ENCODE results near the gene FYCO1. TPM values are rescaled to one million over a fixed set of nuclear protein-coding genes. Genes with fewer than 3 reads are reported as not detected.

Gene FYCO1
- total RNA-seq, 1 donor from 2014 or later, result 21.2 TPM

DNA sequence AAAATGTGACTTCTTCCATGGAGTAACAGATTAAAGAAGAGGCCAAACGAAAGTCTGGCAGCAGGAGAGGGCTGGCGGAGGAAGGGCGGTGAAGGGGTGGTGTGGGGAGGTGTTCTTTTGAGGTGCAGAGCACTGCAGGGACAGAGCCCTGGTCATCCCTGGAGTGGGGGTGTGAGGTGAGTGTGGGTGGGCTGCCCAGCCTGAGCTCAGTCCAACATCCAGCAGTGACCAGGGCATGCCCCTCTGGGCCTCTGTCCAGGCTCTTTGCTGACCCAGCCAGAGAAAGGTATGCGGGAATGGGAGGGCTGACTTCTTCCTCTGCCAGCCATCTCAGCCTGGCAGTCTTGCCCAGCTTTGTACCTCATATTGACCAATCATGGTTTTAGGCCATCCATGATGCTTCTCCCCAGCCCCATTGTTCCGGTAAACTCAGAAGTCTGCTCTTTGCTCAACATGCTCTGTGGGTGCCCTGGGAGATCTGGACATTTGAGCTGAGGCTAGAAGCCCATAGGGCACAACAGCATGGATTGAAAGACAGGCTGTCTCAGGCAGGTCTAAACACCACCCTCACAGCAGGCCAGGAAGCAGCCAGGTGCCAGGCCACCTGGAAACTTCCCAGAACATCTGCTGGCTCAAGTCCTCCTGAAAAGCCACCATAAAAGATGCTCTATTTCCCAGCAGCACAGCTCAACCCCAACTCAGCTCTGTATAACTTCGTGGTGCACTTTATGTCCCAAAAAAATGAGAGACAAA, 78.3 kb downstream of the FYCO1 start:
- DNase-seq (ENCODE audit: low read depth, low spot score), result no peak

DNA sequence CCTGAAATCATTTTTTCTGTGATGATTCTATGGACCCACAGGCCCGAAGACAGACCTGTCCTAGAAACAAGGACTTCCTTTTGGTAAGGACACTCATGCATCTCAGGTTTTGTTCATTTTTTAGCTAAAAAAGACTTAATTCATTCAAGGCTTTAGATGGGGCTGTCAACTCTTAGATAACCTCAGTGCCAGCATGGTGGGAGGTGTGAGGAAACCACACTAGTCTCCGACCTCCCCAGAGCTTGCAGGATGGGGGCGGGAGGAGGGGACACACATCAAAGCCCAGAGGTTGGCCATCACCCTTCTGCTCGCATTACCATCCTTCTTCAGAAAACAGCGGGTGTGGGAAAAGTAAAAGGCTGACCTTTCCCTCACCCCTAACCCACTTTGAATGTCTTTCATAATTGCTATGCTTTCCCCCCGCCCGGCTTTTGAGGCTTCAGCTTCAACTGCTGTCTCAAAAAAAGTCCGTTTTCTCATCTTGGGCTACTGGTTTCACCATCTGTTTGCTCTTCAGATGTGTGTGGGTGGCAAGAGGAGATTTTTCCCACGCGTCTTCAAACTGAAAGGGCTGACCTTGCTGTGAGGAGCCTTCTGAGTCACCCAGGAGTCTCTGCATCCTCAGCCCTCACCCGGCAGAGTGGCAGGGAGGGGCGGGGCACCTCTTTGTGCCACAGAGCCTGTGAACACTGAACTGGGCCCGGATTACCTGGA, 79.9 kb downstream of the FYCO1 start:
- no peak for DNase-seq (ENCODE audit: low read depth, low spot score)

DNA sequence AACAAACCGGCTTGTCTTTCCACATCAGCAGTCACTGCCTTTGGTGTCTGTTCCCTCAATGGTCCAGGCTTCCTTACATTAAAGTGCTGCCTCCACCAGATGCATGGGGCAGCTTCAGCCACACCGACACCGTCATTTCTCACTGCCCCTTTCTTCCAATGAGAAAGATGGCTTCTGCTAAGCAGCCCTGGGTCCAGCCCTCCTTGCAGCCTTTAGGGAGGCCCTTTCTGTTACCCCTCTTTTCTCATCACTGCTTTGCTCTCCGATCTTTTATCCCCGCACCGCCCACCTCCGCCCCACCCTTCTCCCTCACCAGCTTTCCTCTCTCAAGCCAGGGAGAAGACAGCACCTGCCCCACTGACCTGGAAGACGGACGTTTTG, 80.6 kb downstream of the FYCO1 start:
- DNase-seq (ENCODE audit: low read depth, low spot score), result no peak

DNA sequence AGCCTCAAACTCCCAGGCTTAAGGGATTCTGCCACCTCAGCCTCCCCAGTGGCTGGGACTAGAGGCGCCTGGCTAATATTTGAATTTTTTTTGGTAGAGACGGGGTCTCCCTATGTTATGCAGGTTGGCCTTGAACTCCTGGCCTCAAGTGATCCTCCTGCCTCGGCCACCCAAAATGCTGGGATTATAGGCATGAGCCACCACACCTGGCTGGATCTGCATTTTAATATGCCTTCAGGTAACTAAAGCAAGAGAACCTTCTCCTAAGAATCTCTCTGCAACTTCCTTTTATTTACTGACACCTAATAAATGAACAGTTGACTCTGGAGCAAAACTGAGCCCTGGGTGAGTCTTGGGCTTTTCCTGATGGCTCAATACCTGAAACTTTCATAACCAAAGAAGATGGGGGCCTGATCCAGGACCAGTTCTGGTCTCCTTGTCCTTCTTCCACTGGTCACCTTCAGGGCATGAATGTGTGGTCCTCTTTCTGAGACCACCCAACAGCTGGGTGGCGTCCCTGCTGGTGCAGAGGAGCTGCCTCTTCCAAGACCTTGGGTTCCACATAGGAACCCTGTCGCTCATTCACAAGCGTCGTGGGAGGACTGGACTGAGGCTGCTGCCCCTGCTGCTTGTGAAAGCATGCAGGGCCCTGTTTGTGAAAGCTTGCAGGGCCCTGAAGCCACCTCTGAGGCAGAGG, 81.1 kb downstream of the FYCO1 start:
- DNase-seq (ENCODE audit: low read depth, low spot score), result no peak

DNA sequence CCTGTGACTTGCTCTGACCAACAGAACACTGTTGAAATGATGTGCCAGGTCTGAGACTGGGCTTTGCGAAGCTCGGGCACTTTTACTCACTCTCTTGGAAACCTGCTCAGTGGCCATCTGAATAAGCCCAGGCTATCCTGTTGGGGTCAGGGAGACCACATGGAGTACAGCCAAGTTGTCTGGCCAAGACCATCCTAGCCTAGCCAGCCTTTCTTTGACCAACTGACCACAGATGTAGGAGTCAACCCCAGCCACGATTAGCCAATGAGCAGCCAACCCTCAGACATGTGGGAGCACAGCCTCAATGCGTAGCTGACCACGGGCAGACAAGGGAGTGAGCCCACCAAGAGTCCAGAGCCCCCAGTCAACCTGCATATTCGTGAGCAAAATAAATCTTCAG, 83.2 kb downstream of the FYCO1 start:
- no peak for DNase-seq (ENCODE audit: low read depth, low spot score)

DNA sequence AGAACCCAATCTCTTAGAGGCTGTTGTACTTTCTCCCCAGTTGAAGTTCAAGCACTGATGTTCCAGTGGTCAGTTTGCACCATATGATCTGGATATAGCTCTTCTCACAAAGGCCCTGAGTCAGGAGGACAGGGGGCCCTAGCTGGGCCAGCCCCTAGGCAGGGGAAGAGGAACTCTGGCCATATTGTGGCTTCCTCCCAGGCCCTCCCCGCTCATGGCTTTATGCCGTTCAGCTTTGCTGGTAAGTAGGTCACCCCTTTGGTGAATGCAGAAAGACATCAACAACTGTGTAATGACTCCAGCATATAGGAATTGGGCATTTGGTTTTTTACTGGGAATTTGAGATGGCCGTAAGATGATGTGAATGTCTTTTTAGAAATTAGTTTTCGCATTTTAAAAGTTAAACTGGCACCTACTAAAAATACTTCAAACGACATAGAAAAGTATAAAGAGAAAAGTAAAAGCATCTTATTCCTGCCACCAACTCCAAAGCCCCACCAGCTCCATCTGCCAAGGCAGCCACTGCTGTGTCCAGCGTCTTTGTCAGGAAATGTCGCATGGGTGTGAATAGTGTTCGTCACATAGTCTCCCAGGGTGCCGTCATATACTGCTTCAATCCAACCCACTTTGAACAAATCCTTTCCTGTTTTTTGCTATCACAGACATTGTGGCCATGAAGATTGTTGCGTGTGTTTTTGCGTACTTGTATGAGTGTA, 84.0 kb downstream of the FYCO1 start:
- no peak for DNase-seq (ENCODE audit: low read depth, low spot score)

DNA sequence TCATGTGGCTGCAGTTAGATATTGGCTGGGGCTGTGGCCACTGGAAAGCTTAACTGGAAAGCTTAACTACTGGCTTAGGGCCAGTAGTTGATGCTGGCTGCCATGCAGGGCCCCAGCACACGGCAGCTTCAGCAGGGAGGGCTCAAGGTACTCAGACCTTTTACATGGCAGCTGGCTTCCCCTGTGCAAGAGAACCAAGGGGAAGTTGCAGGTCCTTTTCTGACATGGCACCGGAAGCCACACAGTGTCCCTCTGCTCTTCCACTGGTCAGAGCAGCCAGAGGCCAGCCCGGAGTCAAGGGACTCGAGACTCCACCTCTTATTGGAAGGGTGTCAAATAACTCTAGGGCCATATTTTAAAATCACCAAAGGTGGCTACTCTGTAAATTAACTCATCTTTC, 84.7 kb downstream of the FYCO1 start:
- DNase-seq (ENCODE audit: low read depth, low spot score), result no peak

DNA sequence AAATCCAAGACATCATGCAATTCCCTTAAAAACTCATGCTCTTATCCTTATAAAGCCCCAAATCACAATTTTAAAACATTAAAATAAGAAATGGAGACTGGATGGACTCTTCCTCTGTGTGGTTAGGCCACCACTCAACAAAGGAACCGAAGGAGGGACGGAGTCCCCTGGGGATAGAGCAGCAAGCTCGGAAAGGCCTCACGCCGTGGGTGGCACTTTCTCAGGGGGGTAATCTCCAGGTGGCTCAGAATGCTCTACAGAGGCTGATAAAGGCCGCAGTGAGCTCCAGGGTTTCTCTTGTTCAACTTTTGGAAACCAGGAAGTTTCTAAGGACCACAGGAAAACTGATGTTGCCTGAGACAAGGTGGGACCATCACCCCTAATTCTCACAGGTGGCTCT, 86.1 kb downstream of the FYCO1 start:
- no peak for DNase-seq (ENCODE audit: low read depth, low spot score)

DNA sequence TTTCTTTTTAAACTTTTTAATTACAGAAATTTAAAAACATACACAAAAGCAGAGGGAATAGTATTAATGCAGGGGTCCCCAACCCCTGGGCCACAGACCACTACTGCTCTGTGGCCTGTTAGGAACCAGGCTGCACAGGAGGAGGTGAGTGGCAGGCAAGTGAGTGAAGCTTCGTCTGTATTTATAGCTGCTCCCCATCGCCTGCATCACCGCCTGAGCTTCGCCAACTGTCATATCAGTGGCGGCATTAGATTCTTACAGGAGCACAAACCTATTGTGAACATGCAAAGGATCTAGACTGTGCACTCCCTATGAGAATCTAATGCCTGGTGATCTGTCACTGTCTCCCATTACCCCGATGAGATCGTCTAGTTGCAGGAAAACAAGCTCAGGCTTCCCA, 86.9 kb downstream of the FYCO1 start:
- no peak for DNase-seq (ENCODE audit: low read depth, low spot score)

DNA sequence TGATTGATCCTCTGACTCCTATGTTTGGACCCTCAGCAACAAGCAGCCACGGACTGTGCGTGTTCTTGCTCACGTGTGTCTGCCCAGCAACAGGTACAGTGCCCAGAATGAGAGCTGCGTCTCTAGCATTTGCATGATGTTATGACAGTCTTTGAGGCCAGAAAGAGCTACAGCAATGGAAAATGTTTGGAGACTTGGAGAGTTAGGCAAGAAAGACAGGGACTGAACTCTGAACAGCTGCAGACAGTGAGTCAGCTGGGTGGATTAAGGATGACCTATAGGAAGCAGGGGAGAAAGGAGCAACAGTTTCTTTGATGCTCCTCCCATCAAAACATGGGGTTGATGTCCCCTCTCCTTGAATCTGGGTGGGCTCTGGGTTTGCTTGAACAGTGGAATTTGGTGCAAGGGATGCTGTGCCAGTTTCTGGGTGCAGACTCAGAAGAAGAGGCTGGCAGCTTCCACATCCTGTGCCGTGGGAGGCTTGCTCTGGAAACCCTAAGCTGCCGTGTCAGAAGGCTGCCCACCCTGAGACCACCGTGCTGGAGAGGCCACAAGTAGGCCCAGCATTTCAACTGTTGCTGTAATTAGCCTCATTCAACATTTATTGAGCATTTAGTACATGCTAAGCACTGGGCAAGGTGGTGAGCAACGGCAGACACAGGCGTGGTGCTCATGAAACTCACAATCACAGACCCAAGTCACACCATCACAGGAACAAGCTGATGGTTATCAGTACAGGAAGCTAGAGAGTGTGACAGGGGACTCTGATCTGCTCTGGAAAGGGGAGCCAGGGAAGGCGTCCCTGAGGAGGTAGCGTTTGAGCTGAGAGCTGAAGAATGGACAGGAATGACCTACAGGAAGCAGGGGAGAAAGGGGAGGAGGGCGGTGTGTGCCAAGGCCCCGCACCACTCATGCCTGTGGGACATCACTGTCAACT, 87.6 kb downstream of the FYCO1 start:
- DNase-seq (ENCODE audit: low read depth, low spot score), result no peak

DNA sequence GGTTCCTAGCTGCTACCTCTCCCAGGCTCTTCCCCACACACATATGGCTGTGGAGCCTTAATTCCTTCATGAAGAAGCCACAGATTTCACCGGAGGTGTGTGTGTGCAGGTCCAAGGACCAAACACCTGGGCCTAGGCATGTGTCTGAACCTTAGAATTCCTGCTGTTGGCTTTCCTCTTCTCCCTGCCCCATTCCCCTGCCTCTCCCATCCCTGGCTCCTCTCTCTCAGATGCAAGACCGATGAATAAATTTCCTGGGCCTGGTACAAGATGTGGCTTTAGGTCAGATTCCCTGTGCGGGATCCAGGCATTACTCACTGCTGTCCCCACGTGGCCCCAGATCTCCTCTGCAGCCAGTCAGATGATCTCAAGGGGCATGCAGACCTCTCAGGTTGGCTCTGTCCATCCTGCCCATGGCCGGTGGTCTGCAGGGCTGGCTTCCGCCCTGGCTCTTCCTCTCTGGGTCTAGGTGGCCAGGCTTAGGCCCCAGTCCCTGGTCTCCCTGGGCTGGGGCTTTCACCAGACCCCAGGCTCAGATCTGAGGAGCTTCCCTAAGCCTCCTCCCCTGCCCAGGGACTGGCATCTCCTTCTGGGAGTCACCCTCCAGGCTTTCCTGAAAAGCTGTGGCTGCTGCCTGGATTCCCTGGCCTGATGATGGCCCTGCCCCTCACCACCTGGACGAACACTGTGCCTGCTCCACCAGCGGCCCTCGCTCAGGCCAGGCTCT, 88.8 kb downstream of the FYCO1 start:
- DNase-seq (ENCODE audit: low read depth, low spot score), result no peak

DNA sequence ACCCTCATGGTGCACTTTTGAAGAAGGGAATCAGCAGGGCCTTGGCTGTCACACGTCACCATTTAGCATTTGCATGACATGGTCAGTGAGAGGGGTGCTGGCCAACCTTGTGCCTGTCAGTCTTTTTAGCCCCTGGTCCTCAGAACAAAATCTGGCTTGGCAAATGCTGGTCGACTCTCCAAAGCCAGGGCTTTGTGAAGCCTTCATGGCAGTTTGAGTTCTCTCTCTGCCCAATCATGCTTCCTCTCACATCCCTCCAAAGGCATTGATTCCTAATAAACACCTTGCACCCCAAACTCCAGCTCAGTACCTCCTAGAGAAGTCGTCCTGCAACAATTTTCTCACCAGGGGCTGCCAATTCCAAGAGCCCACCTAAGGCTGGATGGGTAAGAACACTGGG, 89.9 kb downstream of the FYCO1 start:
- no peak for DNase-seq (ENCODE audit: low read depth, low spot score)

DNA sequence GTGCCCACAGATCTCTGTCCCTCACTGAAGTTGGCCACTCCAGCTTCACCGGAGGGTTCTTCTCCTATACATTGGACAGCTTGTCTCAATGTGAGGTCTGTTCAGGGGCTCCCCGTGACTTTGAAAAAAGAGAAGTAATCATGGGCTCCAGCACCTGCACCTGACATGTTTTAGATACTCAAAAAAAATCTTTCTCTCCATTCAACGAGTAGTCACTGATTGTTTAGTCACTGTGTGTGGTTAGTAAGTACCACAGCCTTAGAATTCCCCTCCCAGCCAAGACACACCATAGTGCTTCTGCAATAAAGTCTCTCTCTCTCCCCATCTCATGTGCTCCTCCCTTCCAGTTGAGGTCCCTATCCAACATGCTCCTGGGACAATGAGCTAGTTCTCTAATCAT, 90.7 kb downstream of the FYCO1 start:
- no peak for DNase-seq (ENCODE audit: low read depth, low spot score)

DNA sequence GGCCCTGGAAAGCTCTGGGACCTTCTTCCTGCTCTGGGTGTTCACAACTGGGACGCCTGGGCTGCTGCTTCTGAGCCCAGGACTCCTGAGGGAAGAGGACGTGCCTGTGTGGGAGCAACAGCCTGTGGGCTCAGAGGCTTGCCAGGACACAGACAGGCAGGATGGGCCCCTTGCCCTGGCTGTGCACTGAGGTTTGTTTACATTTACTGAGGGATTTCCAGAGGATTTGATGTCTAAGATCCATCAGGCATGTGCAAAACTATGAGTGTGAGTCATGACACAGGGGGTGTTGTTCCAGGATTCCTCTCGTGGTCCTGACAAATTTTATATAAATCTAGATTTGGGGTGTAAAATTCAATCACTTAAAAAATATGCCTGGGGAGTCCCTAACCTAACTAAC, 98.7 kb downstream of the FYCO1 start:
- DNase-seq (ENCODE audit: low read depth, low spot score), result no peak

DNA sequence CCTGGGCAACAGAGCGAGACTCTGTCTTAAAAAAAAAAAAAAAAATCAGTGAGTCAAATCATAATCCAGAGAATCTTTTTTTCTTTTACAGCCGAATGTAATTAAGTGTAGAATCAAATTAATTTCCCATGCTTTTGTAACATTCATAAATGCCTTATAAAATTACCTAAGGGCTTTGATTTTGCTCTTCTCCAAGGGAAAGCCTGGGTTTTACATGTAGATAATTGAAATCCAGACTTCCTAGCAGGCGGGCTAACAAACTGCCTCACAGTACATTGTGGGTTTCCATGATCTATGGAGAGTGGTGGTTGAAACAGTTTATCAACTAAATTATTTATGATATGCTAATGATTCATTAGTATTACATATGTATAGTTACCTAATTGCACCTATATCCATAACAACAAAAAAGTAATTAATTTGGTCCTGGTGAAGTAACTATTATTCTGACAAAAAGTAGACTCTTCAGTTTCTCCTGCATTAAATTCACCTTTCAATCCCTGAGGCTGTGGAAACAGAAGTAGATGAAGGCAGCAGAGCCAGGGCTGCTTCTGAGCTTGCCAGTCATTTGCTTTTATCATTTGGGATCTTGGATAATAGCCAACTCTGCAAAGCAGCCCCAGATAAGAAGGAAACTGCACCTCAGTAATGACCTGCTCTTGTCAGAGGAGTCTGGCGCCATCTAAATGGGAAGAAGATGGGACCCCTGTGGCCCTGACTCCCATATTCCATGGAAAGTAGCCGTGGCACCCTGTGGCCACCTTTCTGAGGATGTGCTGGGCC, 99.7 kb downstream of the FYCO1 start:
- no peak for DNase-seq (ENCODE audit: low read depth, low spot score)

DNA sequence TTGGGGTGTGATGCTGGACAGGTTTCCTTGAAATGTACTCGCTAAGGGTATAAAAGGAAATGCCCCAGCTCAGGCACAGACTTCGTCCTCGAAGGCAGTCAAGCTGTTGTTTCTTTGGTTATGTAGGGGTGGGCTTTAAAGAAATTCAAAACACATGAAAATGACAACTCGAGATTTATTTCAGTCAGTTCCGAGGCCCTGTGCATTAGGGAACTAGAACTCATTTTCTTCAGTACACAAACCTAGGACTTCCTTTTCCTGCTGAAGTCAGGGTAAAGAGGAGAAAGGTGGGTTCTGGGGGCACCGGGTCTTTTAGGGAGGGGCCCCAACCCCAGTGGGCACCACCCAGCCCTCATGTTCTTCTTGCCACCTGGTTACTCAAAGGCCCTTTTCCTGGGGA, 101.6 kb downstream of the FYCO1 start:
- DNase-seq (ENCODE audit: low read depth, low spot score), result no peak

DNA sequence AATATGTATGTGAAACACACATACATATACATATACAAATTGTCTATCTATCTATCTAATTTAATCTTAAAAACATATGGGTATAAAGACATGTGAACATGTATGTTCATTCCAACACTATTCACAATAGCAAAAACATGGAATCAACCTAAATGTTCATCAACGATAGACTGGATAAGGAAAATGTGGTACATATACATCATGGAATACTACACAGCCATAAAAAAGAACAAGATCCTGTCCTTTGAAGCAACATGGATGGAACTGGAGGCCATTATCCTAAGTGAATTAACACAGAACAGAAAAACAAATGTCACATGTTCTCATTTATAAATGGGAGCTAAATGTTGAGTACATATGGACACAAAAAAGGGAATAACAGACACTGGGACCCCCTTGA, 103.5 kb downstream of the FYCO1 start:
- DNase-seq (ENCODE audit: low read depth, low spot score), result no peak

DNA sequence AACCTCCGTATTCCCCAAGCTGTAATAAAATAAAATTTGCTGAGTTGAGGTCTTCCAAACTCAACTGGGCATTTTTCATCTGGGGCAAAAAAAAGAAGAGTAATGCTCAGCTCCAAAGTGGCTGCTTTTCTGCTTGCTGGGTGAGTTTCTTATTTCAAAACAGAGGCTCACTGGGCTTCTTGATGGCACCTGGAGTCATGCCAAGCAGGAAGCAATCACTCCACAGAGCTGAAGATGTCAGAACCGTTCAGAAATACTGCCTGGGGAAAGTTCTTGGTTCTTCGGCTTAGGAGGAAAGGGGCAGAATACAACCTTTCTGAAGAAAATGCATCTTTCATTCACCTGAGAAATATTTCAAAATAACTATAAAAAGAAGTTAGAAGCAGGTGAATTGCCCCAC, 105.2 kb downstream of the FYCO1 start:
- DNase-seq (ENCODE audit: low read depth, low spot score), result no peak

DNA sequence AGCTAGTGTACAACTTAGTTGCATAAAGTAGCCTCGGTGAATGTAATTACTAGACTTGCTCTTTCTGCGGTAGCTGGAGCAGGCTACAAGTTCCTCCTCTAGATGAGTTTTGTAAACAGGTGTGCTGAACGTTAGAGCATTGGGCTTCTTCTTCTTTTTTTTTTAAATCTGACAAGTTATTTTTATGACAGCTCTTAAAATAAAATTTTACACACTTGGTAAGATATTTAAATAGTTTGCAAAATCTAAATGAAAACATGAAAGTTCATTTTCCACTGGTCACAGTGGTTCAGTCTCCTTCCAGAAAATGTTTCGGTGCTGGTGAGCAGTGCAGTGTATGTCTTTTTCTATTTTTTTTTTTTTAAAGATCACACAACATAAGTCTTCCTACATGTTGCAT, 106.3 kb downstream of the FYCO1 start:
- DNase-seq (ENCODE audit: low read depth, low spot score), result no peak
